Measurements from ENCODE around the gene PIP4K2A.

DNA sequence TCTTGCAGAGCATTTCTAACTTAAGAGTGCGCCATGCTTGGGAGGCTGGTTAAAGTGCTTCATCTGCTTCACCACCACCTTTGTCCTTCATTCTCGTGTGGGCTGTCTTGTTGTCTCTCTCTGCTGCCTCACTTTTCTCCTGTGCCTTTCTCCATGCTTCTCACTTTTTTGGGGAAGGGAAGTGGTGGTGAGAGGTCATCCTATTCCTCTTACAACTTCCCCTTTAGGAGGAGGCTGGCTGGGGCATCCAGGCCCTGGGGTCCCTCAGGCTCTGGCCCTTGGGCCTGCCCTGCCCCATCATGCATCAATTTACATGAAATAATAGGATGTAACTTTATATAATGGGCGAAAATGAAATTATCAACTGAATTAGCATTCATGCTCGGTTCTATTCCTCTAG is 39.9 kb upstream of the PIP4K2A start:
- no peak for TF ChIP-seq EZH2 (IDR thresholded peaks at IDR 0.05; ENCODE audit: low read length, unreplicated experiment)
- TF ChIP-seq, protein P1, sequence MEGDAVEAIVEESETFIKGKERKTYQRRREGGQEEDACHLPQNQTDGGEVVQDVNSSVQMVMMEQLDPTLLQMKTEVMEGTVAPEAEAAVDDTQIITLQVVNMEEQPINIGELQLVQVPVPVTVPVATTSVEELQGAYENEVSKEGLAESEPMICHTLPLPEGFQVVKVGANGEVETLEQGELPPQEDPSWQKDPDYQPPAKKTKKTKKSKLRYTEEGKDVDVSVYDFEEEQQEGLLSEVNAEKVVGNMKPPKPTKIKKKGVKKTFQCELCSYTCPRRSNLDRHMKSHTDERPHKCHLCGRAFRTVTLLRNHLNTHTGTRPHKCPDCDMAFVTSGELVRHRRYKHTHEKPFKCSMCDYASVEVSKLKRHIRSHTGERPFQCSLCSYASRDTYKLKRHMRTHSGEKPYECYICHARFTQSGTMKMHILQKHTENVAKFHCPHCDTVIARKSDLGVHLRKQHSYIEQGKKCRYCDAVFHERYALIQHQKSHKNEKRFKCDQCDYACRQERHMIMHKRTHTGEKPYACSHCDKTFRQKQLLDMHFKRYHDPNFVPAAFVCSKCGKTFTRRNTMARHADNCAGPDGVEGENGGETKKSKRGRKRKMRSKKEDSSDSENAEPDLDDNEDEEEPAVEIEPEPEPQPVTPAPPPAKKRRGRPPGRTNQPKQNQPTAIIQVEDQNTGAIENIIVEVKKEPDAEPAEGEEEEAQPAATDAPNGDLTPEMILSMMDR (conservative IDR thresholded peaks at IDR 0.05; ENCODE audit: low read depth, low read length) = no peak
- no peak for TF ChIP-seq EZH2phosphoT487 (IDR thresholded peaks at IDR 0.05; ENCODE audit: borderline replicate concordance, low read length)

Measured in PC-3 (cell line).